Measurements from ENCODE around the gene RPUSD1.
"Not testable (repeated sequence)": the region's sequence is repeated elsewhere in the genome, so short reads cannot be mapped to it uniquely, and the experiment has no call there.

Gene RPUSD1

DNA sequence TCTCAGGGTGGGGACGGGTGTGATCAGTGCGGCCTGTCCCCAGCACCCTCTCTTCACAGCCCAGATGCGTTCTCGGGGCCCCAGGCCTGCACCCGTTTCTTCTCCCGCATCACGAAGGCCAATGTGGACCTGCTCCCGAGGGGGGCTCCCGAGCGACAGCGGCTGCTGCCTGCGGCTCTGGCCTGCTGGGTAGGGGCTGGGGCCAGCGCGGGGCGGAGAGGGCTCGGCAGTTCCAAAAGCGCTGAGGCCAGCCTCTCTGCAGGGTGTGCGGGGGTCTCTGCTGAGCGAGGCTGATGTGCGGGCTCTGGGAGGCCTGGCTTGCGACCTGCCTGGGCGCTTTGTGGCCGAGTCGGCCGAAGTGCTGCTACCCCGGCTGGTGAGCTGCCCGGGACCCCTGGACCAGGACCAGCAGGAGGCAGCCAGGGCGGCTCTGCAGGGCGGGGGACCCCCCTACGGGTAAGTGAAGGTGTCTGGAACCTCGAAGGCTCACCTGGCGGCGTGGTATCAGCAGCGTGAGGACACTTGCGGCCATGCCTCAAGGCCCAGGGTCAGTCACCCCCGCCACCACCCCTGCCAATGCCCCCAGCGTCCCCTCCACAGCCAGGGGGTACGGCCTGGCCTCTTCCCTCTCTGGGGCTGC lies 23.2 kb downstream of the RPUSD1 start:
- no peak for DNase-seq (ENCODE audit: low read depth)

DNA sequence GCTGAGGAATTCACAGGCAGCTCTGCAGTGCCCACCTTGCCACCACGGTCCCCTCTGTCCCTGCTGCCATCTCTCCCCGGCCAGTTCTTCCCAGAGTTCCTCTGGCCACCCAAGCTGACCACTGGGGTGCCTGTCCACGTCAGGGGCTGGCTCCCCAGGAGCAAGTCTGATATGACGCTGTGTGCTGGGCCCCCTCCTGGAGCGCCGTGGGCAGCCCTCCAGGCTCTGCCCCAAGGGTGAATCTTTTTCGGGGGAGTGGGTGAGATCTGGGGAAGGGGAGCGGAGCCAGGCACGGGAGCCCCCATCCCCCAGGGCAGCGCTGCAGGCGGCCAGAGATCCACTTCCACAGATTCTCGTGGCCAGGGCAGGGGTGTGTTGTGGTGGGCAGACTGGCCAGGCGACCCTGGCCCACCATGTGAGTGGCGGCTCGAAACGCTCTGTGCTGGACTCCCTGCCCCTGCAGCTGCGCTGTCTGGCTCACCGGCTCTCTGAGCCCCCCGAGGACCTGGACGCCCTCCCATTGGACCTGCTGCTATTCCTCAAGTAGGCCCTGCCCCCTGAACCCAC lies 23.9 kb downstream of the RPUSD1 start:
- no peak for DNase-seq (ENCODE audit: low read depth)

DNA sequence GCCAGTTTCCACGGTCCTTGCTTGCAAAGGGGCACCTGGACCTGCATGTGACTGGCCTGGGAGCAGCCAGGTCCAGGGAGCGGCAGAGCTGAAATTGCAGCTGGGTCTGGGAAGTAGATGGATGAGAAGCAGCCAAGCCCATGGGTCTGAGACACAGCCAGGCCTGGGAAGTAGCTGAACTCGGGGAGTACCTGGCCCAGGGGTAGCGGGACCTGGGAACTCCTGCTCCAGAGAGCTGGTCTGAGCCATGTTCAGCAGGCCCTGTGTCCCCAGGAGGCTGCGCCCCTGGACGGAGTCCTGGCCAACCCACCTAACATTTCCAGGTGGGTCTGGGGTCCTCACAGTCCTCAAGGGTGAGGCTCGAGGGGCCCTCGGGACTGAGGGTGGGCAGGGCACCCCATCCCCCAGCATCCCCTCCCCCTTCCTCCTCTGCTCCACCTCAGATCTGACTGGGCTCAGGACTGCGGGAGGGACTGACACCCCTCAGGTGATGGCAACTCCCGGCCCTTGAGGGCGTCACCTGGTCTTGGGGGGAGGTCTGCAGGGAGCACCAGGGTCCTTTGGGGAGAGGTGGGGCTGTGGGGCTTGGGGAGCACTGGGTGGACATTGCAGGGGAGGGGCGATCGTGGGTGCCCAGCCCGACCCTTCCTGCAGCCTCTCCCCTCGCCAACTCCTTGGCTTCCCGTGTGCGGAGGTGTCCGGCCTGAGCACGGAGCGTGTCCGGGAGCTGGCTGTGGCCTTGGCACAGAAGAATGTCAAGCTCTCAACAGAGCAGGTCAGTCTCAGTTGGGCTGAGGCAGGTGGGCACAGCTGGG lies 24.6 kb downstream of the RPUSD1 start:
- DNase-seq (ENCODE audit: low read depth), result no peak

DNA sequence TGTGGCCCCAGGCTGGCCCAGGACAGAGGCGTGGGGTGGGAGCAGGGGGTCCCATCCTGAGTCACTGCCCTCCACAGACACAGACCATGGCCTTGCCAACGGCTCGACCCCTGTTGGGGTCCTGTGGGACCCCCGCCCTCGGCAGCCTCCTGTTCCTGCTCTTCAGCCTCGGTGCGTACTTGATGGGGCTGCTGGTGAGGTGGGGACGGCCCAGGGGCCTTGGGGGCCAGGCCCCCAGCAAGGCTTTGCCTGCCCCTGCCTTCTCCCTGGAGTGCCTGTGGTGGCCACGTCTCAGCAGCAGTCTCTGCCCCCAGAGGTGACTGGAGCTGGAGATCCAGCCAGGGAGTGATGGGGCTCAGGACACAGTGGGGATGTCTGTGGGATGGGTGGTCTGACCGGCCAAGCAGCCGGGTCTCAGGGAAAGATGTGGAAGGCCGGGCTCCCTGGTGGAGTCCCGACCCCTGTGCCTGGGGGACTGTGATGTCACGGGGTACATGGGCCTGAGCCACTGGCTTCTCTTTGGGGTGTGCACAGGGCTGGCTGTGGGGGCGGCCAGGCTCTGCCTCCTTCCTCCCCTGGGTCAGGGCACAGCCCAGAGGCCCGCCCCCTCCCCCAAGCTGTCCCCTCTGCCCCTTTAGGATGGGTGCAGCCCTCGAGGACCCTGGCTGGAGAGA lies 25.4 kb downstream of the RPUSD1 start:
- DNase-seq (ENCODE audit: low read depth), result no peak

DNA sequence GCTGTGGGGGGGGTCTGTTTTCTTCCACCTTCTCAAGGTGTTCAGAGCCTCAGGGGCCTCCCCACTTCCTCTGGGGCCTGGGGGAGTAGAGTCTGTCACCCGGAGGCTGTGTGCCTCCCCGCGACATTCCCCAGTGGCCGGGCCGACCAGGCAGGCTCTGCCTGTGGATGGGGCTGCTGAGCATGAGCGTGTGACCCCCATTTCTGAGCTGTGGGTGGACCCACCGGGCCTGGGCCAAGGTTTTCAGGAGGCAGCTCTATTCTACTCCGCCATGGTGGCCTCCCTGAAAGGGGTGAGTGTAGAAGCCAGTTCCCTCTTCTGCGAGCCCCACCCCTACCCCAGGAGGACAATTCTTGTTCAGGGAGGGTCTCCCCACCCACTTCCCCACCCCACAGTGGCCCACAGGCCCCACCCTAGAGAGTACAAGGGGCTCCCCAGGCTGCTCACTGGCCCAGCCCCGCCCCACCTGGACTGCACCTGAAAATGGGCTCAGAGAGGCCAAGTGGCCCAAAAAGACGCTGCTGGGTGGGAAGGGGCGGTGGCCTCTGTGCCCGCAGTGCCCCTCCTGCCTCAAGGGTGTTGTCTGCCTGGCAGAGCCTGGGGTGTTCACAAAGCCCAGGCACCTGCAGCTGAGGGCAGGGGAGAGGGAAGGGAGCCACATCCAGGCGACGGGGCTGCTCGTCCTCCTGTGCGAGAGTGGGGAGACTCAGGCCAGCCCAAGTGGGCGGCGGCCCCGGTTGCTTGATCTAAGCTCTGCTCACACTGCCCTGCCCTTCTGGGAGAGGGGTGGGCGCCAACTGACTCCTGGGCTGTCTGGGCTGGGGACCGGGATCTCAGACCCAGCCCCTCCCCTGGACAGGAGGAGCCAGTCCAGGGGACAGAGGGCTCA lies 26.3 kb downstream of the RPUSD1 start:
- no peak for DNase-seq (ENCODE audit: low read depth)

DNA sequence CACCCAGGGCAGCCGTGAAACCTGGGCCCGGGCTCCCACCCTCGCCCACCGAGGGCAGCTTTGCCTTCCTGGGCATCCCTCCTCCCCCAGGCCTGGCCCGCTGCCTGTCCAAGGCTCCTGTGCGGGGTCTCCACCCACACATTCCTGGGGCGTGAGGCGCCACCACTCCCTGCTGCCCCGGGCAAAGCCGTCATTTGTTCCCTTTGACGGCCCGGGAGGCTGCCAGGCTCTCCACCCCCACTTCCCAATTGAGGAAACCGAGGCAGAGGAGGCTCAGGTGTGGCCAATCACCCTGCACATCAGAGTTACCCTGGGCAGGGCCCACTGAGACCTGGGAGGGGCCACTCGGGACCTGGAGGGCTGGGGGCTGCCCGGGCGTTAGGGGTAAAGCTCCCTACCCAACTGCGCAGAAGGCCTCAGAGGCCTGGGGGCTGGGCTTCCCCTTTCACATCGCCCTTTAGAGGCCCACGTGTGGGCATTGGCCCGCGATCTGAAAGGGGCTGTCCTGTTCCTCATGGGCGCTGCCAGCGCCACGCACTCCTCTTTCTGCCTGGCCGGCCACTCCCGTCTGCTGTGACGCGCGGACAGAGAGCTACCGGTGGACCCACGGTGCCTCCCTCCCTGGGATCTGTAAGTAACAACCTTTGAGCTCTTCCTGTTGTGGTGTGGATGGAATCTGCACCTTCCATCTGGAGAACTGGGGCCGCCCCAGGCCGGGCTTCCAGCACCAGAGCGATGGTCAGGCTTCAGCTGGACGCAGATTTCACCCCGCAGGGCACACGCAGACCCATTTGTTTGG lies 27.4 kb downstream of the RPUSD1 start, which contains the start of gene MSLN:
Gene MSLN, plus strand, starts transcription at position 190 of the 799 bp plus-strand sequence. CDS start 1,947 bp downstream, outside the sequence.
- no peak for DNase-seq (ENCODE audit: low read depth)

DNA sequence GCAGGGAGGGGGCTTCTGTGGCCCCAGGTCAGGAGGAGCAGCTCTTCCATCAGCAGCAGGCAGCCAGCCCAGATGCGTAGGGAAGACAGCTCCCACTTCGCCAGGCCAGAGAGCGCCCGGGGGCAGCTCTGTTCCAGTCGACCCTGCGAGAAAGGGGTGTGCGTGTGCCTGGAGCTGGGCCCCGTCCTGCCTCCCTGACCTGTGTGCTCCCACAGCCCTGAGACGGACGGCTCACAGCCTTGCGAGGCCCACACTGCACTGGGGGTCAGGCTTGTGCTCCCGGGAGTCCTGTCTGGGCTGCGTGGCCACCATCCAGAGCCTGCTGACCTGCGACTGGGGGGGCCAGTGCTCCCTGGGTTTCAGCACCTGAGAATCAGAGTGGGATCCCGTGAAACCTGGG lies 28.1 kb downstream of the RPUSD1 start:
- no peak for DNase-seq (ENCODE audit: low read depth)

DNA sequence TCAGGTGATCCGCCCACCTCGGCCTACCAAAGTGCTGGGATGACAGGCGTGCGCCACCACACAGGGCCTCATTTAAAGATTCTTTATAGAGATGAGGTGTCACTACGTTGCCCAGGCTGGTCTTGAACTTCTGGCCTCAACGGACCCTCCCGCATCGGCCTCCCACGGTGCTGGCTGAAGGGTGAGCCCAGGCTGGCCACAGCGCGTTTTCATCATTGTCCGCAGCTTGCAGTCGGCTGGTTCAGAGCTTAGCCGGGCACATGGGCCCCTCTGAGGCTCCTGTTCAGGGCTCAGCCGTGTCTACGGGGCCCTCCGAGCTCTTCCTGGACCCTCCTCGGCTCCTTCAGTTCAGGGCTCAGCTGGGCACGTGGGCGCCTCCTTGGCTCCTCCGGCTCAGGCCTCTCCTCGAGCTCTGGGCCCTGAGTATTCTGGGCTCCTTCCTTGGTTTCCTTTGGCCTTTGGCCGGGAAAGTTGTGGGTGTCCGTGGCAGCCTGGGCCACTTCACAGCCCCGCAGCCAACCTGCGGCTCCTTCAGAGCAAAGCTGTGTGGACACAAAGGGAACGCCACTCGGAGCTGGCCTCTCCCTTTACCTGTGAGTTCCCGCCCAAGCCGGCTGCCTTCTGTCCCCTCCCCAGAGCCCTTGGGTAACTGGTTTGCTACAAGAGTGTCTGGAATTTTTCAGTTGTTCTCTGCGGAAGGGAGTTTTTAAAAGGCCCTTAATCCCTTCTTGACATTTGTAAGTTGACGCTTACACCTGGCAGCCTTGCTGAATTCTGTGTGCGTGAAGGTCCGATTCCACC lies 28.9 kb downstream of the RPUSD1 start:
- no peak for DNase-seq (ENCODE audit: low read depth)

DNA sequence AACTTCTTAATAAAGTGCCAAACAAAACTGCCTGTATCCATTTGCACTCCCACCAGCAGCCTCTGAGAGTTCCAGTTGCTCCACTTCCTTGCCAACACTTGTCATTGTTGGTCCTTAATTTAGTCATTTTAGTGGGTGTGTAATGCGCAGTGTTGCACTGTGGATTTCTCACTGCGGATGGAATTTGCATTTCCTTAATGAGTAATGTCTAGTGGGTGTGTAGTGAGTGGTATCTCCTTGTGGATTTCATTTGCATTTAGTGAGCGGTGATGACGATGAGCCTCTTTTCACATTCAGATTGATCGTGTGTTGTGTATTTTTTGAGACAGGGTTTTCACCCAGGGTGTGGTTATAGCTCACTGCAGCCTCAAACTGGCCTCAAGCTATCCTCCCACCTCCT lies 31.8 kb downstream of the RPUSD1 start:
- DNase-seq (ENCODE audit: low read depth), result no peak

DNA sequence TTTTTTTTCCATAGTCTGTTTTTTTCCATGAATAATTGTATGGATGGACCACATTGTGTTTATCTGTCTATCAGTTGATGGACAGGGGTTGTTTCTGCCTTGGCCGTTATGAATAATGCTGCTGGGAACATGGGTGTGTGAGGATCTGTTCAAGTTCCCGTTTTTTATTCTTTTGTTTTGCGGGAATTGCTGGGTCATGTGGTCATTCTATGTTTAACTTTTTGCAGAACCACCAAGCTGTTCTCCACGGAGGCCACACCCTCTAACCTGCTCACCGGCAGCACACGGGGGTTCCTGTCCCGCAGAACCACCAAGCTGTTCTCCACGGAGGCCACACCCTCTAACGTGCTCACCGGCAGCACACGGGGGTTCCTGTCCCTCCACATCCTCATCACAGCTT lies 33.5 kb downstream of the RPUSD1 start:
- no peak for DNase-seq (ENCODE audit: low read depth)

DNA sequence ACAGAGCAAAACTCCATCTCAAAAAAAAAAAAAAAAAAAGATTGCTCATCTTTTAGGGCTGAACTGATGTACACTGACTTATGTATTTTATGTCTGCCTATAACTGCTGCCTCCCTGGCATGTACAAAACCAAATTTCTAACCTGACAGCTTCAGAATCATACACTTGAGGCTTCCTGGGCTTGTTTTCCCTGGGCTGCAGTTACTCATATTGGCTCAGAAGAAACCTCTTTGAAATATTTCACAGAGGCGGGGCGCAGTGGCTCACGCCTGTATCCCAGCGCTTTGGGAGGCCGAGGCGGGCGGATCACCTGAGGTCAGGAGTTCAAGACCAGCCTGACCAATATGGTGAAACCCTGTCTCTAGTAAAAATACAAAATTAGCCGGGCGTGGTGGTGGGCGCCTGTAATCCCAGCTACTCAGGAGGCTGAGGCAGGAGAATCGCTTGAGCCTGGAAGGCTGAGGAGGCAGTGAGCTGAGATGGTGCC lies 34.0 kb downstream of the RPUSD1 start:
- not testable (repeated sequence) for DNase-seq (ENCODE audit: low read depth)

DNA sequence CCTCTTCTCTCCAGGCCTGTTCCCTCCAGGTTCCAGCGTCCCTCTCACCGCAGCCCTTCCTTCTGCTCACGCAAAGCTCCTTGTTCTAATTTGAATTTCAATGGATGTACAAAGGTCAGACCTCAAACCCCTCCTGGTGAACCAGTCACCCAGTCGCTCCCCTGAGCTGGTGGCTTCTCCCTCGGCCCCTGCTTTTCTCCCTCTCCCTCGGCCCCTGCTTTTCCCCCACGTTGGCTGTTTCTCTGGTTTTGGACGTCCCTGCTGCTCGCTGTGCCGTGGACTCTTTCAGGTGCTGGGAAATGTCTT lies 36.2 kb downstream of the RPUSD1 start:
- DNase-seq (ENCODE audit: low read depth), result no peak

DNA sequence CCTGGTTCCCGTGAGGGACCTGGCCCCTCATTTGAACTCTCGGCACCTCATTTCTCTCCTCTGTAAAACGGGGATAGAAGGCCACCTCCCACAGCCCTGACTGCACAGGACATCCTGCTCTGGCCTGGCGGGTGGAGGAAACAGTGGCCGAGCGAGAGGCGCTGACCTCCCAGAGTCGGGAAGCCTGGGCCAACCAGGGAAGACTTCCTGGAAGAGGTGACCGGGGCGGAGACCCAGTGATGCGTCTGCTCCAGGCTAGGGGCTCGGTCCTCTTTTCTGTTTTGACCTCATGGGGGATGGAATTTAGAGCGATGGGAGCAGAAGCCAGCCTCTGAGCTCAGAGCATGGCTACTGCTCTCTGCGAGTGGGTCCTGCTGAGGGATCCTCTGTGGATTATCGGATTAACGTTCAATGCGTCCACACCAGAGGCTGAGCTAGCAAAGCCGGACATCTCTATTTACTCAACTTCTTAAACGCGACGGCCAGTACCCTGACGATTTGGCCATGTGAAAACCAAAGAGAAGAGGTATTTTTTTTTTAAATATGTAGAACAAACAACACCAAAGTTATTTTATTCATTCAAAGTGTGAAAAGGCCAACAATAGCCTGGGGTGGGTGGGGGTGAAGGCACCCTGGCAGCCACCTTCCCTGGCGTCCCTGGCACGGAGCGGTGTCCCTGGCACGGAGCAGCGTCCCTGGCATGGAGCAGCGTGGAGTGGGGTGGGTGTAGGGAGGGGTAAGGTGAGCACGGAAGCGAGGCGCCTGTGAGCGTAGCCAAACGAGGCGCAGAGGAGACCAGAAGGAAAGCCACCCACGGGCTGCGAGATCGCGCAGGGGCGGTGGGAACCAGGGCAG lies 36.8 kb downstream of the RPUSD1 start:
- DNase-seq (ENCODE audit: low read depth), result no peak

DNA sequence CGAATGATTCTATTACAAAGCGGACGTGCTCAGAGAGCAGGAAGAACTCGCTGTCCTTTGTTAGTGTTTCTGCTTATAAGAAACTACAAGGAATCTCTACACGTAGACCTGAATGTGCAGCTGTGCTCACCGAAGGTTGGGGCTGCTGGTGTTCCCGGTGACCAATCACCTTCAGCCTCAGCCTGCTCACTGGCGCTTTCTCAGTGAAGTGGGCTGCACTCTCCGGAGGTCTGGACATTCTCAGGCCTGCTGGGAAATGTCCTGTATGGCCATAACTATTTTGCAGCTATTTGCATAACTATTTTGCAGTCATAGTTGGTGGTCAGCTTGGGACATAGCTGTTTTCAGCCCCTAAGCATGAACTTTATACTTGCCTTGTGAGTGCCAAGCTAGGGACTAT lies 37.7 kb downstream of the RPUSD1 start:
- DNase-seq (ENCODE audit: low read depth), result no peak

DNA sequence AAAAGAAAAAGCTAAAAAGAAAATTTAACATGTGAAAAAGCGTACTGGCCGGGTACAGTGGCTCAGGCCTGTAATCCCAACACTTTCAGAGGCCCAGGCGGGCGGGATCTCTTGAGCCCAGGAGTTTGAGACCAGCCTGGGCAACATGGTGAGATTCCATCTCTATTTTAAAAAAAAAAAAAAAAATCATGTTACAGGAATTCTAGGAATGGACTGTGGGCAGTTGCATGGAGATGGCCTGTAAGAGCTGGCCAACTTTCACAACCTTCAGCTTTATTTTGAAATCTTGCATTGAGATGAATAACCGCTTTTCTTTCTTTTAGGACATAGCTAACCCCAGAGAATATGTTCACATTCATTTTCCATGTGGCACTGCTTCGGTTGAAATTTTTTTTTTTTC lies 39.2 kb downstream of the RPUSD1 start:
- peak; percentile 38 for DNase-seq (ENCODE audit: low read depth)

DNA sequence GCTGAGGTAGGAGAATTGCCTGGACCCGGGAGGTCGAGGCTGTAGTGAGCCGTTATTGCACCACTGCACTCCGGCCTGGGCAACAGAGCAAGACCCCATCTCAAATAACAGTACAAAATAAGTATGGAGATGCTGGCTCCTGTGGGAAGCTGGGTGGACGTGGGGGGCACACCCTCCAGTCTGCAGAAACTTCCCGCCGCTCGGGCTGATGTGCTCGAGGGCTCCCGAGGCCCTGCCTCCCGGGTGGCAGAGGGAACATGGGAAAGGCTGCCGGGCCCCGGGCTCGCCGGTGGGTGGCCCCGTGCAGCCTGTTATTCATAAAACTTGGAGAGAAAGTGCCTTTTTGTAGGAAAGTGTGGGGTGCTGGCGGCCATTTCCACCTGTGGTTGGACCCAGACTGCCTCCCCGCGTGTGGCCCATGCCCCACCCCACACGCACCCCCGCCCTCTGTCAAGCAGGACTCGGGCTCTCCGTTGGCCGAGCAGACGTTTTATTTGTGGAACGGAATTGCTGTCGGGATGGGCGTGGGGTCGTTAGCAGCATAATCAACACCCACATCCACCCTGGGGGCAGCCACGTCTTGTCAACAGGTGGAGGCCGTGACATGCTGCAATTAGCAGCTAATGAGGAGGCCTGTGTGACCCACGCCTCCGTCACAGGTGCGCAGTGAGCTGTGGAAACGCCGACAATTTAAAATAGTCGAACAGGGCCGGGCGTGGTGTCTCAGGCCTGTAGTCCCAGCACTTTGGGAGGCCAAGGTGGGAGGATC lies 40.0 kb downstream of the RPUSD1 start:
- no peak for DNase-seq (ENCODE audit: low read depth)

DNA sequence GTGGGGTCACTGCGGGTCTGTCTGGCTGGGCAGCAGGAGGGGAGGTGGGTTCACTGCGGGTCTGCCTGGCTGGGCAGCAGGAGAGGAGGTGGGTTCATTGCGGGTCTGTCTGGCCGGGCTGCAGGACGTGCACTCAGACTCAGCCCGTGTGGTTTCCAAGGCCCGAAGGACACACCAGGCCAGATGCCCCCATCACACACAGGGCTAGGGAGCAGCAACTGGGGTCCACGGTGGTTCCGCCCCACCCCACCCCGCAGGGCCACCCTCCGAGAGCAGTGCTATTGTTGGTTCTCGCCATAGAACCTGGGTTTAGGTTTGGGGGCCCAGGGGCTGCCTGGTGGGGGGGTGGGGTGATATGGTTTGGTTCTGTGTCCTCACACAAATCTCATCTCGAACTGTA lies 41.5 kb downstream of the RPUSD1 start:
- no peak for DNase-seq (ENCODE audit: low read depth)

DNA sequence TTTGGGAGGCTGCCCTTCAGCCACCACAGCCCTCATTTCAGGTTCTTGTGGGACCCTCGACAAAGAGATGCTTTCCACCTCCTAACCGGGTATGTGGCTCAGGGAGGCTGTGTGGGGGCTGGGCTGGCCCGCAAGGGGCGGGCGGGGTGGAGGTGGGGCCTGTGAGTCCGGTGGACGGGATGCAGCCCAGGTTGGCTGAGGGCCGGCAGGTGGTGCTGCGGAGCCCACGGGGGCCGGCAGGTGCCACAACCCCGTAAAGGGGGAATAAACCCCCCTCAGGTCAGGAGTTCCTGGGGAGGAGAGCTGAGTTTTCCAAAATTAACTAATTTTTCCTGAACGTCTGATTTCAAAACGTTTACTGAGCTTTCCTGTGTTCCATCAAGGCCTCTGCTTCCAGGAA lies 42.4 kb downstream of the RPUSD1 start:
- DNase-seq (ENCODE audit: low read depth), result no peak
